Loucy (cell line): ENCODE results near the gene DACH1.

Experiments used
- H2AFZ ChIP-seq: fragments of 200-600 bp; sonication (generic); 2 replicates; pipeline ENCODE4 v1.6.0; 2016; ENCODE audit warnings: antibody characterized with exemption, mild to moderate bottlenecking, low read length, moderate library complexity
- H3F3A ChIP-seq: fragments of 200-600 bp; 2 replicates; pipeline ENCODE4 v1.6.0; 2016; ENCODE audit warnings: antibody characterized with exemption, low read depth, mild to moderate bottlenecking
- H3K27me3 ChIP-seq: fragments of 200-600 bp; sonication (generic); 2 replicates; pipeline ENCODE4 v1.6.1; 2014; ENCODE audit warnings: low read length, mild to moderate bottlenecking; ENCODE audit not compliant: insufficient read depth, poor library complexity, severe bottlenecking
- H3K36me3 ChIP-seq: fragments of 200-600 bp; sonication (generic); 2 replicates; pipeline ENCODE4 v1.6.1; 2016; ENCODE audit warnings: low read length; ENCODE audit not compliant: insufficient read depth
- H3K4me1 ChIP-seq: fragments of 200-600 bp; sonication (generic); 2 replicates; pipeline ENCODE4 v1.5.1; 2014; ENCODE audit warnings: low read length, mild to moderate bottlenecking; ENCODE audit not compliant: insufficient read depth, poor library complexity, severe bottlenecking
- H3K4me2 ChIP-seq: fragments of 200-600 bp; sonication (generic); 2 replicates; pipeline ENCODE4 v1.6.0; 2014; ENCODE audit warnings: antibody characterized with exemption, low read length, low read depth, mild to moderate bottlenecking; ENCODE audit not compliant: poor library complexity, severe bottlenecking
- H3K4me3 ChIP-seq: fragments of 200-600 bp; sonication (generic); 2 replicates; pipeline ENCODE4 v1.5.1; 2014; ENCODE audit warnings: low read length, mild to moderate bottlenecking, mixed read lengths; ENCODE audit not compliant: poor library complexity, severe bottlenecking
- H3K79me2 ChIP-seq: fragments of 200-600 bp; sonication (generic); 2 replicates; pipeline ENCODE4 v1.6.1; 2014; ENCODE audit warnings: low read length; ENCODE audit not compliant: insufficient read depth
- H3K9ac ChIP-seq: fragments of 200-600 bp; sonication (generic); 2 replicates; pipeline ENCODE4 v1.6.0; 2014; ENCODE audit warnings: mild to moderate bottlenecking, low read depth, low read length, moderate library complexity; ENCODE audit not compliant: poor library complexity, severe bottlenecking
- H3K9me2 ChIP-seq: fragments of 200-600 bp; sonication (generic); replicated peaks from 2 replicates; pipeline ENCODE4 v1.6.1; 2016; ENCODE audit warnings: low read depth, low read length, mixed read lengths
- H3K9me3 ChIP-seq: fragments of 200-600 bp; sonication (generic); 2 replicates; pipeline ENCODE4 v1.6.1; 2014; ENCODE audit warnings: mild to moderate bottlenecking, antibody characterized with exemption, low read length, low read depth; ENCODE audit not compliant: insufficient read depth
- H4K20me1 ChIP-seq: fragments of 200-600 bp; sonication (generic); 2 replicates; pipeline ENCODE4 v1.6.0; 2014; ENCODE audit warnings: antibody characterized with exemption, low read length, mild to moderate bottlenecking; ENCODE audit not compliant: insufficient read depth, poor library complexity, severe bottlenecking
- CTCF ChIP-seq: fragments of 200-600 bp; sonication (generic); conservative IDR thresholded peaks from 2 replicates; pipeline ENCODE4 v1.5.1; 2014; ENCODE audit warnings: mild to moderate bottlenecking, antibody characterized with exemption, low read length
- EZH2phosphoT487 ChIP-seq: fragments of 200-600 bp; IDR thresholded peaks from 2 replicates; pipeline ENCODE4 v1.6.1; 2018; ENCODE audit warnings: antibody characterized with exemption, mild to moderate bottlenecking, moderate library complexity, borderline replicate concordance

DACH1 gene

GRCh38 chr13:71477735-71478134 lies 389.3 kb downstream of the DACH1 start:
- TF ChIP-seq EZH2phosphoT487 (no peak), CTCF (peak; percentile 80)
- Histone ChIP-seq H3K9ac (no peak overlapping the region), H4K20me1 (no peaks in the 10 kb centered on the region), H3K4me2 (no peak overlapping the region), H3K27me3 (no peaks in the 10 kb centered on the region), H3K4me3 (no peak overlapping the region), H3F3A (no peaks in the 10 kb centered on the region), H3K36me3 (no peaks in the 10 kb centered on the region), H2AFZ (no peak overlapping the region), H3K9me3 (no peaks in the 10 kb centered on the region), H3K4me1 (no peaks in the 10 kb centered on the region), H3K79me2 (no peaks in the 10 kb centered on the region), H3K9me2 (no peaks in the 10 kb centered on the region)

- Histone ChIP-seq H3K9me2 (no peaks in the 10 kb centered on the region), H3K4me2 (no peak overlapping the region), H3K27me3 (no peaks in the 10 kb centered on the region), H3K4me1 (no peaks in the 10 kb centered on the region), H3K9ac (no peak overlapping the region), H3K79me2 (no peaks in the 10 kb centered on the region), H4K20me1 (no peaks in the 10 kb centered on the region), H3F3A (no peaks in the 10 kb centered on the region), H3K4me3 (no peak overlapping the region), H2AFZ (no peak overlapping the region), H3K9me3 (no peaks in the 10 kb centered on the region), H3K36me3 (no peaks in the 10 kb centered on the region)
- TF ChIP-seq CTCF (no peak), EZH2phosphoT487 (no peak)
Measured at GRCh38 chr13:71474936-71475335, 392.1 kb downstream of the DACH1 start.

- no peaks in the 10 kb centered on the region for H3F3A ChIP-seq
- no peaks in the 10 kb centered on the region for H3K9me3 ChIP-seq
- H3K36me3 ChIP-seq = no peaks in the 10 kb centered on the region
- H3K9me2 ChIP-seq = no peaks in the 10 kb centered on the region
- no peaks in the 10 kb centered on the region for H3K79me2 ChIP-seq
- no peaks in the 10 kb centered on the region for H4K20me1 ChIP-seq
- no peak overlapping the region for H3K9ac ChIP-seq
- H2AFZ ChIP-seq = no peak overlapping the region
- H3K27me3 ChIP-seq = no peaks in the 10 kb centered on the region
- H3K4me3 ChIP-seq = no peak overlapping the region
- no peak for TF ChIP-seq EZH2phosphoT487
- no peak for TF ChIP-seq CTCF
- H3K4me1 ChIP-seq = no peaks in the 10 kb centered on the region
- no peak overlapping the region for H3K4me2 ChIP-seq
Measured at GRCh38 chr13:71469626-71470025, 397.4 kb downstream of the DACH1 start.
